G401.6 (cell line): ENCODE measurements around the gene KCNJ15.
"Not testable (repeated sequence)": the region's sequence is repeated elsewhere in the genome, so short reads cannot be mapped to it uniquely, and the experiment has no call there.

ENCODE experiments used
- FAIRE-seq: peaks from 2 replicates; lab custom pipeline; 2012; peaks lifted over from hg19 to GRCh38; lab: Jason Lieb, UNC

The KCNJ15 gene

DNA sequence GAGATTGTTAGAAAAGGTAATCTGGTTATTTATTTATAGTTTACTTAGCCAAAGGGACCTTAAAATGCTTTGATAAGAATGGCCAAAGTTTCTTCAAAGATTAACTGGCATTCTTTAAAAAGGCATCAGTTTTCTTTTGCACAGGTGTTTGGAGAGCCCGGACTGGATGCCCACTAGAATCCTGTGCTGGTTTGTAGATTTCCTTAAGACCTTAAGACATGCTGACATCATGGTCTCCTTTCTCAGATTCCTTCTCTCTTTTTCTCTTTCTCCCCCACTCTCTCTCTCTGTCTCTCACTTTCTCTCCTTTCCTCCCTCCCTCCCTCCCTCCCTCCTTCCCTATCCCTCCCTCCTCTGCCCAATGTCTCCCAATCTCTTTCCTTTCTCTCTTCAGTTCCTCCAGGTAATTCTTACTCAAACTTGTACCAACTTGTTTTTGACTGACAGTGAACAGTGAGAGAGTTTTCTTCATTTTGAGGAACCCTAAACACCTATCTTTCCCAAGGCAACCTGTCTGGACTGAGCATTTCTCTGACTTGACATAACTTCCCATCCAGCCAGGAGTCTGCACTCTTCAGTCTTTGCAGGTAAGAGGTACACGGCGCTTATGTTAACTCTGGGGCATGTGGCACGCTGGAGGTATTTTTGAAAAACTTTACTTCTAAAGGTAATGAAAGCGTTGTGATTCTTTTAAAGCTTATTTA is at the start of gene KCNJ15:
KCNJ15 (plus strand) TSS at position 393 of the 704 bp plus-strand sequence. CDS start 42,271 bp downstream, outside the sequence.
- no peak for FAIRE-seq

DNA sequence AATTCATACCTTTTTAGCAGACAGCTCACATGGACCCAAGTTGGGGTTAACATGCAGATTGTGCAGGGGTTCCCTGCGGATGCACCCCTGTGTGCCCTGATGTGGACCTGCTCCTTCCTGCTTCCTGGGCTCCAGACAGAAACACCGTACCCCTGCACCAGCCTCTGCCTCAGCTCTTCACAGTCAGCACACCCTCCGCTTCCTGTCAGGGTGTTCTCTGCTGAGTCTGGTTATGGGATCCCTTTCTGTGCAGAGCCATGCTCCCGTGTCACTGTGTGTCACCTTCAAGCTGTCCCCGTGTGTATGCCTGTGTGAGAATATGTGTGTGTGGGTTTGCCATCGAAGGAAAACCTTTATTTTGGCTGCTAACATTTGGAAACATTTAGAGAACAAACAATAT is 48.7 kb upstream of the KCNJ15 start:
- no peak for FAIRE-seq

DNA sequence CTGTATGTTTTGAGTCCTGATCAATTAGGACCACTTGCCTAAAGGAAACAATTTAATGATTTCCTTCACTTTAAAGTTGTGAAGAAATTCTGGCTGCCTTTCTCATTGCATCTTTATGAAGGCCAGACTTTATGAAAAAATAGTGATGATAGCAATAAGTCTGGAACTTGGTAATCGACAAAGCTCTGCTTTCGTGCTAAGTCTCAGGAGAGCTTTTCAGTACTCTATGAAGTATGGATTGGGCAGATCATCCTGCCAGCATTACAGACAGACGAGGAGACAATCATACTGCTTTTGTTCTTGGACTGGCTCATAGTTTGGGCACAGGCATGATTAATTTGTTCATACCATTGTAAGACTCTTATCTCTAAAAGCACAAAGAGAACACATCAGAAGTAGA is 45.5 kb upstream of the KCNJ15 start:
- no peak for FAIRE-seq

DNA sequence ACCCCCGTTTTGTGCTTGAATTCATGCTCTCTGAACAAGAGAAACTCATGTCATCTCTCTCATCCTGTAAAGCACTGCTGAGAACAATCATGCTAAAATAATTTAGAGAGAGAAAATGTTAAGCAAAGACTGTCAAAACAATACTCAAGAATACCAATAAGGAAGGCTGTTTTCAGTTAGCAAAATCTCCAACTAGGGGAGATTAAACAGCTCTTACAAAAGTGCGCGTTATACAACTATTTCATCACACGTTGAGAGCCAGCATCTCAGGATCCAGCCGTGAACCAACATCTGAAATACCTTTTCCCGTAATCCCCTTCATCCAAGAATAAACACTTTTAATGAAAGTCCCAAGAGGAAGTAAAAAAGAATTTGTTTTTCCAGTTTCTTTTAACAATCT is 44.1 kb upstream of the KCNJ15 start:
- no peak for FAIRE-seq

DNA sequence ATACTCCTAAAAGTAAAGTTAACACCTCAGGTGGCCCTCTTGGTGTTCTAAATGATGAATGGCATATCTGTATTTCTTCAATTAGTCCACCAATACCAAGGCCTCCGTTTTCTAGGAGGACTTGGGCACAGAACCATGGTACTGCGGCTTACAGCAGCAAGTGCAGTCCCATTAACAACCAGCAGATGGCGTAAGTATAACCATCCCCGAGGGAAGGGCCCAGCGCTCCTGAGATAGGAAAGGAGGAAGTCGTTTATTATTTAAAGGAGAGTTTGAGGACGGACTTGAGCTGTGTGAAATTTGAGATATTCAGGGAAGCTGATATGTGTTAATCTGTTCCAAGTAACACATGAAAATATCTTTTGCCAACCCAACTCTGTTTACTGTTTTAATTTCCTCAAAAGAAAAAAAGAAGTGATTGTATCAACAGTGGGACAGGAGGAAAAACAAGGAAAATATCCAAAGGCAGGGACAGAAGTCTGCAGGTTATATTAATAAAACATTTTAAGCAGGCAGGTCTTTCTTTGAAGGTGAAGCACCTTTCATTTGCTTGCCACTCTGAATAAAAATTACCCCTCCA is 37.7 kb upstream of the KCNJ15 start:
- no peak for FAIRE-seq

DNA sequence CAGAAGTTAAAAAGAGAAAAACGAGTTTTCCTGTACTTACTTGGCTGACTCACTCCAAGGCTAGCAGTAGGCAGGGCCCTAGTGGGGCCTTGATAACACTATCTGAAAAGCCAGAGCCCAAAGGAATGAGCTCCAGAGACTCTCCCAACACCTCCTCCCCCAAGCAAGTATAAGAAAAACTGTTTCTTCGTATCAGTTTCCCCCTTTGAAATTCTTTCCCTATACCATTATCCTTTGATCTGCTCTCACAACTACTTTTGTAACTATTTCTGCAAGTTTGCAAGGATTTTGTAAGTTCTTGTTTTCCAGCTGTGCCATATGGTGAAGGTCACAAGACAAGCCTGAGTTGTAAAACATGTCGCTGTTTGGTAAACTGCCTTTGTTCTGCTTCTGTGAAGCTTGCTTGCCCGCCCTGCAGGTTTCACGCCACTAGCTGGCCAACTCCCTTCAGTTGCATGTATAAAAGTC is 36.5 kb upstream of the KCNJ15 start:
- FAIRE-seq: no peak

DNA sequence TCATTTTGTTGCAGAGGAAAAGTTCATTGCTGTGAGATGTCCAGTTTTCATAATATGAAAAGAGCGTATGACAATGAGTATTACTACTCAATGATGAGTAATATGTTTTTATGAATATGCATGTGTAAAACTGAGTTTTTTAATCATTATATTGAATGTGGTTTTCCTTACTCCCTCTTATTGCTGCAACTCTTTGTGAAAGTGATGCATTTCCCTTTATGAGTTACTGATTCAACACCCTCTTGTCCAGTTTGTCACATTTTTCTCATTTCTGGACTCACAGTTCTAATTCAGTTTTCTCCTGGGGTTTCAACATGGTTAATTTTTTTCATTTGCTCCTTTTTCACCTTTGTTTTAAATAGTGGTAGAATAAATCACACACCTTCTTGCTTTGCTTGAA is 35.2 kb upstream of the KCNJ15 start:
- no peak for FAIRE-seq

DNA sequence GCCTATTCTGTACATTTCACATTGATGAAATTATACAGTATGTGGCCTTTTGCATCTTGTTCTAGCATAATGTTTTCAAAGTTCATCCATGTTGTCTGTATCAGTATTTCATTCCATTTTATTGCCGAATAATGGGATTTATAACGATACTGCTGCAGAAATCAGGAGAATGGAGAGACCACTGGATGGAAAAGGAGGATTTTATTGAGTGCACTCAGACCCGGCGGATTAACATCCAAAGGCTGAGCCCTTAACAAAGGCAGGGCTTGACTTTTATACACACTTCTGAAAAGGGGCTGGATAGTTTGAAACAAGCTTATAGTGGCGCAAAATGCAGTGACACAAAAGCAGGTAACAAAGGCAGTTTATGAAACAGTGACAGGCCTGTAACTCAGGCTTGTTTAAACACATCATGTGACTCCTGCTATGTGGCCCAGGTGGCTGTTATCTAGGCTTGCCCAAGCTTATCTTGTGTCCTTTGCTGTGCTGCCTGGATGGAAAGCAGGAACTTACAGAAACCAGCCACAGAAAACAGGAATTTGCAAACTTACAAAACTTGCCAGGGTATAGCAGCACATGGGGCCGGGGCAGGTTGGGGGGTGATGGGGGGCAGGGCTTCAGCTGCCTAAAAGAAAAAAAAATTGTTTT is 32.8 kb upstream of the KCNJ15 start:
- no peak for FAIRE-seq

DNA sequence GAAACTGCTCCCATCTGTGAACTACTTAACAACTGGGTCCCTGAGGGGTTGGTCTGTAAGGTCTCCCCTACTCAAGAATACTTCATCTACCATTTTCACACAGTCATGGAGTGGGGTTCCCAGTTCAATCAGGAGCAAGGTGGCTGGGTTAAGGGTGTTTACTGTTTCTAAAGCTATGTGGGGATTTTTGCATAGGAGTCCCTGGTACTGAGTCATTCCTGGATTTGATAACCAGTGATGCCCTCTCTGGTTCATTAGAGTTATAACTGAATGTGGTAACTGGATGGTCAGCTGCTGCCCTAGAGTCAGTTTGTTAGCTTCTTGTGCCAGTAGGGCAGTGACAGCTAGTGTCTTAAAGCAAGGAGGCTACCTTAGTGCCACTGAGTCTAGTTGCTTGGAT is 29.4 kb upstream of the KCNJ15 start:
- no peak for FAIRE-seq

DNA sequence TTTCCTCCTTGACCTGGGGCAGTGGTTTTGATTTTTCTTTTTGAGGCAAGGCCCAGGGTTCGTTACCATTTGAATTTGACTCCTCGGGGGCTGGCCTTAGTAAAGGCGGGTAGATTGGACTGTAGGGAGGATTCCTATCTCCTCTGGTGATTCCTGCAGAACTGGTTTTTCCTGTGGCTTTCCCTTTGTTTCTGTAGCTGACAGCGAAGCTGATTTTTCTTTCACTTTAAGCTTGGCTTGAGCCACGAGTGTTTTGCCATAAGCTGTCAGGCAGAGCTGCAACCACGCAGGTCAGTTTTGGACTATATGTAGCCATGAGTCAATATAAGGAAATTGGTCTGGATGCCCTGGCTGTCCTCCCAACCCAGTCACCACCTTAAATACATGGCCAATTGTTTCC is 28.7 kb upstream of the KCNJ15 start:
- FAIRE-seq: no peak

DNA sequence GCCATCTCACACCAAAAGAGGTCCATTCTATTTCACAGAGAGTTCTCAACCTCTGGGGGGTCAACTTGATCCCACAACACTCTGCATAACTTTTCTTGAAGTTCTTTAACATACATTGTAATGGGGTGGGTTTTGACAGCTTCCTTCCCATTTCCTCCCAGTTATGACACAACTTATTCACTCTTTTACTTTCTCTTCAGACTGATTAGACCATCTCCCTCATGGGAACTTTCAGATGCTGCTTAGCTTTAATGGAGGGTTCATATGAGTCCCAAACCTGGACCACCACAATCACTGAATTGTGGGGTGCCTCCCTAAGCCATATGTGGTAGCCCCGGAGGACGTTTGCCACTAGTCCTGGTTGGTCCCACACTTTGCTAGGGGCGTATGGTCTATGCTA is 28.3 kb upstream of the KCNJ15 start:
- no peak for FAIRE-seq

DNA sequence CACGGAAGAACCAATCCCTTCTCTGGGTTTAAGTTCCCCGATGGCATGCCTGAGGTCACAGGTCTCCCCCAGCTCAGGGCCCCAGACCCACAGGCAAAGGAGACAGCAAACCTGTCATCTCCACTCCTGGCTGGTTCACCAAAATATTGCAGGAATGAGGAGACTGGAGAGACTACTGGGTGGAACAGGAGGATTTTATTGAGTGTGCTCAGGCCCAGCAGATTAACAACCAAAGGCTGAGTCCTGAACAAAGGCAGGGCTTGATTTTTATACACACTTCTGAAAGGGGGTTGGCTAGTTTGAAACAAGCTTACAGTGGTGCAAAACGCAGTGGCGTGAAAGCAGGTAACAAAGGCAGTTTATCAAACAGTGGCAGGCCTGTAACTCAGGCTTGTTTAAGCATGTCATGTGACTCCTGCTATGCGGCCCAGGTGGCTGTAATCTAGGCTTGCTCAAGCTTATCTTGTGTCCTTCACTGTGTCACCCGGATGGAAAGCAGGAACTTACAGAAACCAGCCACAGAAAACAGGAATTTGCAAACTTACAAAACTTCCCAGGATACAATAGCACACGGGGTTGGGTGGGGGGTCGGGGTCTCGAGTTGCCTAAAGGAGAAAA is 27.4 kb upstream of the KCNJ15 start:
- no peak for FAIRE-seq

DNA sequence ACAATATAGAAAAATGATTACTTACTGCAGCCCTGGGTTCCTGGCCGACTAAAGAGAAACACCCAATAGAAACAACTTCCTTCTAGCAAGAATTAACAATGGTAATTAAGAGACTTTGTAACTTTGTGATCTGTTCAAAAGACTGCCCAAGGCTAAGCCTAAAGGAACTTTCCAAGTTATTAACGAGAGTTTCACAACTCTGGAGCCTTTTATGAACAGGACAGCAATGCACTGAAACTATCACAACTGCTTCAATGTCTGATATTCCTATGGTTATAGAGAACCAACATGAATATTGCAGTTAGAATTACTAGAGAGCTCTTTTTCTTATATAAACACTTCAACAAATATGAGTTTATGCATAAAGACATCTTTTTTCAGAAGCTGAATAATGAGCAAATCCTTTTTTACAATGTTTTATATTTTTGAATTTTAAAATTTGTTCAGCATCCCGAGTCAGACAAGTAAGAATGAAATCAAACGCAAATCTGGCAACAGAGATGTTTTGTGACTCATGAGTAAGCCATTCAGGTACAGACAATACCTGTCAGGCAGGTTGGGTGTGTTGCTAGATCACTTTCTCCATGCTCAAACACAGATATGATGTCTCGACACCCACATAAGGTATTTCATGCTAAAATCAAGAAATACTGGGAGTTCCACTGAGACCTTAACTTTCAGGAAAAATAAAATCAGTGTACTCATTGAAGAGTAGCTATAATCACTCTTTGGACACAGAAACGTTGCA is 22.2 kb upstream of the KCNJ15 start:
- FAIRE-seq: no peak

DNA sequence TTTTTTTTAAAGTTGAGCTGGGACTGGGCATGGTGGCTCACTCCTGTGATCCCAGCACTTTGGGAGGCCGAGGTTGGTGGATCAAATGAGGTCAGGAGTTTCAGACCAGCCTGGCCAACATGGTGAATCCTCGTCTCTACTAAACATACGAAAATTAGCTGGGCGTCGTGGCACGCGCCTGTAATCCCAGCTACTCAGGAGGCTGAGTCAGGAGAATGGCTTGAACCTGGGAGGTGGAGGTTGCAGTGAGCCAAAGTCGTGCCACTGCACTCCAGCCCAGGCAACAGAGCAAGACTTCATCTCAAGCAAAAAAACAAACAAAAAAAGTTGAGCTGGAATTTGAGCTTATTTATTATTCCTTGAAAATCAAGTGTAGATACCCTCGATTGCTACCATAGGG is 21.5 kb upstream of the KCNJ15 start:
- FAIRE-seq: not testable (repeated sequence)

DNA sequence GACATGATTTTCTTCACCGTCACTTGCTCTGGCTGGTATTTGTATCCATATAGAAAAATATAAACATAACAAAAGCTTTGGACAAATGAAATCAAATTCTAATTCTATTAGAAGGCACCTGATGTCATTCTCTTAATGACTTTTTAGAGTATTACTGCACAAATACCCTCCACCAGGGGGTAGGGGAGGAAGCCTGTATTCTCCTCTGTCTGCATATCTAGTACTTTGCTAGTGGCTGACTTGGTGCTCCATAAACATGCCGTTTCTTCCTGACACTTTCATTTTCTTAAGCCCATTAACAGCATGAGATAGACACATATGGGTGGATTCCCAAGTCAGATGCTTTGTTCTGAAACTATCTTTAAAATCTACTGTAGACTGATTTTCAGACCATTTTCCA is 20.6 kb upstream of the KCNJ15 start:
- no peak for FAIRE-seq

DNA sequence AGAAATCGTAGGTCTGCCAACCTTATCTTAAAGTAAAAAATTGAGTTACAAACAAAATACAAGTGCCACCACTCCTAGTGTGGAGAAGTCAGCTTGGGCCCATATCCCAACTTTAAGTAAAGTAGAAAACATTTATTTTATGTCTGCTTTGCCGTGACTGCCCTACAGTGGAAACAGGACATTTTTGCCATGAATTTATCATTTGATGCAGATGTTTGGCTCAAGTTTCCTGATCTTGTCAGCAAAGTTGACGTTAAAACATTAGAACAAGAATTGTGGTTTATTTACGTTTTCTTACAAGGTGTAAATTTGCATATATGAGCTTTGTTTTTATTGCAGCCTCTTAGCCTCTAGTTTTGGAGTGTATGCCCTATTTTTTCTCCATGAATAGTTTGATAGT is 17.1 kb upstream of the KCNJ15 start:
- FAIRE-seq: no peak

DNA sequence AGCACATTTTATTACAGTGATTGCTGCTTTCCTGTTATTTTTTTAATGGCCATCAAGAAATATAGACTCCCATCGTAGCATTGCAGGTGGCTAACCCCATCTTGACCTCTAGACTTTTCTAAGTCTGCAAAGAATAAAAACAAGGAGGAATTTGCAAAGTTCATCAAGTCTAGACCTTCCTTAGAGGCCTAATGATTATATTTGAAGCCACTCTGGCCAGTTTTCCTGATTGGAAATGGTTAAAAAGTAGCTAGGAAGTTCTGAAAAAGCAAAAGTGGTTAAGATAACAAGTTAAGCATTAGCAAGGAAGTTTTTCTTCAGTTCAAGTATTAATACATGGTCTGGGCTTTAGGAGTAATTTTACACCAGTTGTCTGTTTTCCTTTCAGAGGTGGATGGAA is 16.7 kb upstream of the KCNJ15 start:
- no peak for FAIRE-seq

DNA sequence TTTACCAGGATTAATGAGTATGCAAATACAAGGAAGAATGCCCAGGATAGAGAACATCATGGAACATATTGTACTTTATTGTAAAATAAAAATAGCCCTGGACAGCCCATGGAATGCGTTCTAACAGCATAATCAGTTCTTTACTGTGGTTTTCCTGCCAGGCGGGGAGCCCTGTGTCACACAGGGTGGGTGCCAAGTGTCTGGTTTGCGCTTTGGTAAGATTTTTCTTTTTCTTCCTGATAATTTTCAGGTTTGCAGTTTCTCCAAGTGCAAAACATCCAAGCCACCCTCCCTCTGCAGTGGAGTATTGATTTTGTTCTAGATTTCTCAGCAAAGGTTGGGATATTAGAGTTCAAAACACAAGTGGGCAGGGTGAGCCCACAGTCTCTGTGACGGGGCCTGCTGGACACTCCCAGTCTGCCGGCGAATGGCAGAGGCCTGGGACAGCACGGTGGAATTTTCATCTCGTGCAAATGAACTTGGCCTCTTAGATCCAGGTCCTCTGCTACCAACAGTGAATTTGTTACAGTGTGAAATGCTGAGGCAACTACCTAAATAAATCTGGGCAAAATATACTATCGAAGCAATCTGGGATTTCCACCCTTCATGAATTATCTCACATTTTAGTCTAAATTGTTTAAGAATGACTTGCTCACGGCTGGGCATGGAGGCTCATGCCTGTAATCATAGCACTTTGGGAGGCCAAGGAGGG is 15.6 kb upstream of the KCNJ15 start:
- no peak for FAIRE-seq

DNA sequence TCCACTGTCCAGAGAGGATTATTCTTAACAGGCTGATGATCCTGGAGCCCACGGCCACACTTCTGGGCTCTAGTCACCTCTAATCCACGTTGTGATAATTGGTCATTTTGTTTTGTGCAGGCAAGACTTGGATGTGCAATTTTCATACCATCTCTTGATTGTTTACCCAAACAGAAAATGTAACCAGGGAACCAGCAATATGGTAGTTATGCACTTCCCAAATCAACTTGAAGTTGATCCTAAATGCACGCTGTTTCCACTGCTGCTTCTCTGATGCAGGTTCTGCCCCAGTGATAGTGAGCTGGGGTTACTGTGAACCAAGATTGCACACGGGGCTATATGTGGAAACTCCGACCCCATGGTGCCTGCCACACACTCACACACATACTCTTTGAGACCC is 14.7 kb upstream of the KCNJ15 start:
- FAIRE-seq: no peak

DNA sequence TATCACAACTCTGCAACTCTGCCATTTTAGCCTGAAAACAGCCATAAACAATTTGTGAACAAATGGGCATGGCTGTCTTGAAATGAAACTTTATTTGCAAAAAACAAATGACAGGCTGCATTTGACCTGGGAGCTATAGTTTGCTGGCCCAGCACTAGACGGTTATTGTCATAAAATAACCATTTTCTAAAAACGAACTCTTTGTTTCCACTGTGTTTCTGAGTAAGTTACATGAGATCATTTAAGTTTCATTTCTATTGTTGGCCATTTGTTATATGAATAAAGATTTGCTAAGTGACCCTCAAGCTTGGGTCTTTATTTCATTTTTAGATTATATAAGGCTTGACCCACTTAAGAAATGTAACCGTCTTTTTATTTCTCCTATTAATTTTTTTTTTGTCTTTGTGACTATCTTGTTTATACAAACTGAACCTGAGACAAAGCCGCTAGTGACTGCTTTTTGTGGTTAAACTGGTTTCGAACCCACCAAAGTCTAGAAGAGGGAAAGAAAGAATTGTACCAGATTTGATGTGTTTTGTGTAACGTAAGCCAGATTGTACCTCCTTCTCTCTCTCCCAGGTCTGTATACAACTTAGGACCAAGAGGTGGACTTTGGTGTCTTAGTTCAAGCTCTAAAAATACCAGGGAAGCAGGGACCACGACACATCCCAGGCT is 12.9 kb upstream of the KCNJ15 start:
- no peak for FAIRE-seq

DNA sequence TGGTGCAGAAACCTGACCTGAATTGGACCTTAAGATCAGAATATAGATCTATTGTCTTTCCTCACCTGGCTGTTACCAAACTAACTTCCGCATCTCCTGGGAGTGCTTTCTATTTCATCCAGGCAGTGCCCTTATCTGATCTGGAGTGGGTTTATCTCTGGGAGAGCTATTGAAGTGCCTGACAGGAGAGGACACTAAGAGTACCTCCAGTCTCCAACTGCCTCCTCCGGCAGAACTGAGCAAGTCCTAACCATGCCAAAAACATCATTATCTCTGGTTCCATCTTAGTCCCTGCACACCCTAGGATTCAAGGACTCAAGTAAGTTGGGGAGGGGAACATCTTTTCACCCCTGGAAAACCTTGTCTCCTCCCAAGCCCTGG is 12.4 kb upstream of the KCNJ15 start:
- FAIRE-seq: no peak
